ENCODE results near the gene ATP5PF.
A peak's percentile ranks its signal among the peaks of the same experiment; 100 is the strongest.
"Not testable (repeated sequence)": the region's sequence is repeated elsewhere in the genome, so short reads cannot be mapped to it uniquely, and the experiment has no call there.

Gene ATP5PF

GRCh38 chr21:25722631-25723030 lies 12.1 kb downstream of the ATP5PF start:
- DNase-seq (ENCODE audit: low read depth), result no peak

GRCh38 chr21:25721987-25722386 lies 12.7 kb downstream of the ATP5PF start:
- DNase-seq (ENCODE audit: low read depth), result no peak

- no peak for DNase-seq (ENCODE audit: low read depth)
Observed at GRCh38 chr21:25717491-25718147, 17.1 kb downstream of the ATP5PF start.

DNA sequence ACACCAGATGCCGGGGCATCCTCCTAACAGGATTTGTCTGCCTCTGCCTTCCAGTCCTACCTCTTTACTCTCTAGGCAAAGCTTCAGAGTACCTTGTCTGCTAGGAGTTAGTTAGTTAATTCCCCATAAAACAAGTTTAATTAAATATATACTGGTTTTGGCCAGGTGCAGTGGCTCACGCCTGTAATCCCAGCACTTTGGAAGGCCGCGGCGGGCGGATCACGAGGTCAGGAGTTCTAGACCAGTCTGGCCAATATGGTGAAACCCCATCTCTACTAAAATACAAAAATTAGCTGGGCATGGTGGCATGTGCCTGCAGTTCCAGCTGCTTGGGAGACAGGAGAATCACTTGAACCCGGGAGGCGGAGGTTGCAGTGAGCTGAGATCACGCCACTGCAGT lies 20.6 kb downstream of the ATP5PF start:
- not testable (repeated sequence) for DNase-seq (ENCODE audit: low read depth)

DNA sequence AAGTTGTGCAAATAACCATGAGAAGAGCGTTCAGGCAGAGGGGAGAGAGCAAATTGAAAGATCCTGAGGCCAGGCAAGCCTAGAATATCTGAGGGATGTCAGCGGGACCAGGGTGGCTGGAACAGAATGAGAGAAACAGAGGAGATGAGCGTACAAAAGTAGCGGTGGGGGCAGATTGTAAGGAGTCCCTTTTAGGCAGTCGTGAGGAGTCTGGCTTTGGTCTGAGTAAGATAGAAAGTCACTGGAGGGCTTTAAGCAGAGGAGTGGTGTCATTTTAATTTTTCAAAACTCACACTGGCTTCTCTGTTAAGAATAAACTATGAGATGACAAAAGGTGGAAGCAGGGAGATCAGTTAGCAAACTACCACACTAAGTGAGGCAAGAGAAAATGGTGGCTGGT lies 24.2 kb downstream of the ATP5PF start:
- DNase-seq (ENCODE audit: low read depth), result no peak

GRCh38 chr21:25709684-25710265 lies 24.9 kb downstream of the ATP5PF start:
- no peak for DNase-seq (ENCODE audit: low read depth)

GRCh38 chr21:25708467-25709065 lies 26.1 kb downstream of the ATP5PF start:
- DNase-seq (ENCODE audit: low read depth), result peak; percentile 28

GRCh38 chr21:25701529-25701928 lies 33.2 kb downstream of the ATP5PF start:
- DNase-seq (ENCODE audit: low read depth), result no peak

GRCh38 chr21:25700741-25701140 lies 34.0 kb downstream of the ATP5PF start:
- no peak for DNase-seq (ENCODE audit: low read depth)

GRCh38 chr21:25695461-25695860 lies 39.2 kb downstream of the ATP5PF start:
- DNase-seq (ENCODE audit: low read depth), result not testable (repeated sequence)

- no peak for DNase-seq (ENCODE audit: low read depth)
Observed at GRCh38 chr21:25691976-25692375, 42.7 kb downstream of the ATP5PF start.

DNA sequence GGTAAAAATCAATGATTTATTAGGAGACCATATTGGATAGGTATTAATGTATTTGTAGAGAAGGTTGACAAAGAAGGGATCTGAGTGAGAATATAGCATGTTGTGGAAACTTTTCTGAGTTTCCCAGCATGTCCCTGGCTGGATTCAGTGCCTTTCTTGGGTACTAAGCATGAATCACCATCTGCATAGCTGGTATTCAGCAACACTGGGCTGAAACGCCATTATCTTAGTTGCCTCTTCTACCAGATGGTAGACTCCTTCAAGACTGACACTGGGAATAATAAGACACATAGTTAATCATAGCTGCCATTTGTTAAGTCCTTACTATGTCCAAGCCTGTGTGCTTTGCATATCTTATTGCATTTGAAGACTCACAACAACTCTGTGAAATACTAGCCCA lies 45.5 kb downstream of the ATP5PF start:
- no peak for DNase-seq (ENCODE audit: low read depth)

- no peak for DNase-seq (ENCODE audit: low read depth)
Observed at GRCh38 chr21:25688275-25689155, 46.2 kb downstream of the ATP5PF start.

DNA sequence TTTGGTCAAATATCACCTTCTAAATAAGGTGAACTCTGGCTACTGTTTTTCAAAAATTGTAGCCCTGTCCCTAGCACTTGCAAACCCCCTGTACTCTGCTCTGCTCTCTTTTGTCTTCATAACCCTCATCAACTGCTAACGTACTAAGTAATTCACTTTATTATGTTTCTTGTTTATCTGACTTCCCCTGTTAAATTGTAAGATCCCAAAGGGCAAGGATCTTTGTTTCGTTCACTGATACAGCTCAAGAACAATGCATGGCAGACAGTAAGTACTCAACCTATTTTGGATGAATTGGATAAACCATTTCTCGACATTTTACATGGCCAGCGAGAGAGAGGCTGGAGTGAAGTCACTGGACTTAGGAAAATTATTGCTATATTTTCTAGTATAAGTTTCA lies 46.9 kb downstream of the ATP5PF start:
- no peak for DNase-seq (ENCODE audit: low read depth)

DNA sequence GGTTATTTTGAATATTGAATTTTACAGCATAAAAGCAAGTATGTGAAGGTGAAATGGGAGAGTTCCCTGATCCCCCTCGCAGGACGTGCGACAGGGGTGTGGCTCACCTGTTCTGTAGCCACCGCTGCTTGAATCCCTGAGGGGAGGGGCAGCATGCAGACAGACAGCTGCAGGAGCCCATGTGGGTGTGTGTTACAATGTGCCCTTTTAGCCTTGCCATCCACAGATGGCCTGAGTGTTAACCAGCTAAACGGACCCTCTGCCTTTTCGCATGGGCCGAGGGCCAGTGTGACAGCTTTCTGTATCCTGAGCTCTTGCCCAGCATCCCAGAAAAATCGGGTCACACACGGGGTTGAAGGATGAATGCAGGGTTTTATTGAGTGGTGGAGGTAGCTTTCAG lies 52.3 kb downstream of the ATP5PF start:
- DNase-seq (ENCODE audit: low read depth), result no peak

- no peak for DNase-seq (ENCODE audit: low read depth)
Observed at GRCh38 chr21:25676451-25676850, 58.3 kb downstream of the ATP5PF start.

Measured in stimulated activated CD8-positive, alpha-beta memory T cell treated with anti-CD3 and anti-CD28 coated beads, Interleukin-12 subunit alpha, Interleukin-12 subunit beta, amount 100 ng/mL, for 1 hour (primary cell).